Adrenal gland (tissue), 5 donors: Measurements from ENCODE around the gene MRGPRD.

ENCODE experiments used
- POLR2A ChIP-seq, 2 donors: fragments of 450-650 bp; IDR thresholded peaks; one replicate each; pipeline ENCODE4 v1.6.1; 2017; ENCODE audit warnings: antibody characterized with exemption in 2 of 2, mild to moderate bottlenecking in 2 of 2, moderate library complexity in 1 of 2
- TF ChIP-seq, protein P1 (sequence below), 6 experiments: fragments of 450-650 bp in 4 of 6; fragments of 200-600 bp in 2 of 6; sonication (generic) in 1 of 6; IDR thresholded peaks; 1 replicate in 5 of 6; 2 replicates in 1 of 6; pipeline versions ENCODE4 v1.5.1 to v1.8.0; 2016 to 2021; ENCODE audit warnings: antibody characterized with exemption in 6 of 6, mild to moderate bottlenecking in 2 of 6, moderate library complexity in 1 of 6
- donor health status: DM: no; HTN: no; CAD: no.

DNA sequence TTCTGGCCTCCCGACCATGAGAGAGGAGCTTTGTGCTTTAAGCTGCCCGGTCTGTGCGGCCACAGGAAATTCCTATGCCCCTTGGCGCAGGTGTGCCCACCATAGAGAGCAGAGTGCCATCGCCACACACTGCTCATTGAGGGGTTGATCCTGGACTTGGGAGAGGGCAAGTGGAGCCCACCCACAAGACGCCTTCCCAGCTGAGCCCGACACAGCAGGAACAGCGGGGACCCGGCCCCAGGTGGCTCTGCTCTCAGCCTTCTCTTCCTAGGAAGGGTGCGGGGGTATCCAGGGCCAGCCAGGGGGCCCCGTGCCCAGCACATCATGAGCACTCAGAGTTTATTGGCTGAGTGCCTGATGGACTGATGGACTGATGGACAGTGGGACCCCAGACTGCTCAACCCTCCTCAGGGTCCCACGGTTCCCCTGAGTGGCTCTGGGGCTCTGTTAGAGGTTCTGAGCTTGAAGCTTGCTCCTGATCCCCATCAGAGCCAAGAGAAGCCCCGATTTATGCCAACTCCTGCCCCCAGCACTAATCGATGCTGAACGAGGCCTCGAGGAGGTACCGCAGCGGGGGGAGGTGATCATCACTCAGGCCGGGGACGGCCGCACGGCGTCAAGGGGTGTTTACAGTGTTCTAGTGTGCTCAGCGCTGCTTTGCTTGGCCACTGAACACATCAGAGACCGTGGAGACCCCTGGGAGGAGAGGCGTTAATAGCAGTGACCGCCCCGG lies 13.5 kb upstream of the MRGPRD start:
- TF ChIP-seq, protein P1, sequence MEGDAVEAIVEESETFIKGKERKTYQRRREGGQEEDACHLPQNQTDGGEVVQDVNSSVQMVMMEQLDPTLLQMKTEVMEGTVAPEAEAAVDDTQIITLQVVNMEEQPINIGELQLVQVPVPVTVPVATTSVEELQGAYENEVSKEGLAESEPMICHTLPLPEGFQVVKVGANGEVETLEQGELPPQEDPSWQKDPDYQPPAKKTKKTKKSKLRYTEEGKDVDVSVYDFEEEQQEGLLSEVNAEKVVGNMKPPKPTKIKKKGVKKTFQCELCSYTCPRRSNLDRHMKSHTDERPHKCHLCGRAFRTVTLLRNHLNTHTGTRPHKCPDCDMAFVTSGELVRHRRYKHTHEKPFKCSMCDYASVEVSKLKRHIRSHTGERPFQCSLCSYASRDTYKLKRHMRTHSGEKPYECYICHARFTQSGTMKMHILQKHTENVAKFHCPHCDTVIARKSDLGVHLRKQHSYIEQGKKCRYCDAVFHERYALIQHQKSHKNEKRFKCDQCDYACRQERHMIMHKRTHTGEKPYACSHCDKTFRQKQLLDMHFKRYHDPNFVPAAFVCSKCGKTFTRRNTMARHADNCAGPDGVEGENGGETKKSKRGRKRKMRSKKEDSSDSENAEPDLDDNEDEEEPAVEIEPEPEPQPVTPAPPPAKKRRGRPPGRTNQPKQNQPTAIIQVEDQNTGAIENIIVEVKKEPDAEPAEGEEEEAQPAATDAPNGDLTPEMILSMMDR (IDR thresholded peaks at IDR 0.05): no peak
- TF ChIP-seq POLR2A (IDR thresholded peaks at IDR 0.05): no peak
